Nephron progenitor cell (in vitro differentiated cells): ENCODE results near the gene CCS.

Source experiments
- DNase-seq: peaks from one replicate; pipeline ENCODE4 v3.0.0; 2021
- H3K27ac Mint-ChIP-seq: 2 replicates; pipeline ENCODE4 v1.8.0; 2021; ENCODE audit warnings: mild to moderate bottlenecking, moderate library complexity, mixed read lengths
- H3K27me3 Mint-ChIP-seq: 2 replicates; pipeline ENCODE4 v1.8.0; 2021; ENCODE audit warnings: mild to moderate bottlenecking, low read depth, mixed read lengths; ENCODE audit not compliant: poor library complexity
- H3K36me3 Mint-ChIP-seq: 2 replicates; pipeline ENCODE4 v1.8.0; 2021; ENCODE audit warnings: low read depth, mixed read lengths
- H3K4me1 Mint-ChIP-seq: 2 replicates; pipeline ENCODE4 v1.8.0; 2021; ENCODE audit warnings: mixed read lengths
- H3K4me3 Mint-ChIP-seq: 2 replicates; pipeline ENCODE4 v1.8.0; 2021; ENCODE audit warnings: mild to moderate bottlenecking, moderate library complexity, mixed read lengths
- H3K9me3 Mint-ChIP-seq: 2 replicates; pipeline ENCODE4 v1.8.0; 2021; ENCODE audit warnings: mild to moderate bottlenecking, moderate library complexity, mixed read lengths
- CTCF ChIP-seq: fragments of 200-600 bp; sonication (generic); IDR thresholded peaks from 2 replicates; pipeline ENCODE4 v1.5.0; 2021; ENCODE audit warnings: antibody characterized with exemption

Gene CCS

GRCh38 chr11:66563832-66564231 is 29.2 kb upstream of the CCS start:
- TF ChIP-seq CTCF: no peak

GRCh38 chr11:66564538-66564937 is 28.4 kb upstream of the CCS start:
- no peak for DNase-seq
- TF ChIP-seq CTCF: no peak
- Mint-ChIP-seq H3K4me1 (peaks cover 8% of the 10 kb centered on the region), H3K4me3 (no peak overlapping the region), H3K9me3 (no peaks in the 10 kb centered on the region), H3K27me3 (peaks cover 3% of the 10 kb centered on the region), H3K36me3 (peaks cover 15% of the 10 kb centered on the region), H3K27ac (no peak overlapping the region)

More at GRCh38 chr11:66563832-66564231, 29.2 kb upstream of the CCS start:
- Mint-ChIP-seq H3K27ac (no peak overlapping the region), H3K27me3 (peaks cover 3% of the 10 kb centered on the region), H3K4me1 (peaks cover 8% of the 10 kb centered on the region), H3K36me3 (peaks cover 17% of the 10 kb centered on the region), H3K9me3 (no peaks in the 10 kb centered on the region), H3K4me3 (no peak overlapping the region)
- DNase-seq: no peak

GRCh38 chr11:66564984-66565383 is 28.0 kb upstream of the CCS start:
- Mint-ChIP-seq H3K4me1 (peaks cover 11% of the 10 kb centered on the region), H3K27ac (no peak overlapping the region)
- TF ChIP-seq CTCF: no peak

GRCh38 chr11:66566221-66566620 is 26.8 kb upstream of the CCS start:
- Mint-ChIP-seq H3K36me3 (peaks cover 4% of the 10 kb centered on the region), H3K4me1 (peaks cover 22% of the 10 kb centered on the region), H3K27me3 (peaks cover 8% of the 10 kb centered on the region), H3K4me3 (no peak overlapping the region), H3K9me3 (no peaks in the 10 kb centered on the region), H3K27ac (no peak overlapping the region)
- TF ChIP-seq CTCF: no peak
- DNase-seq: no peak

More at GRCh38 chr11:66564984-66565383, 28.0 kb upstream of the CCS start:
- no peak overlapping the region for H3K4me3 Mint-ChIP-seq
- no peaks in the 10 kb centered on the region for H3K9me3 Mint-ChIP-seq
- peaks cover 3% of the 10 kb centered on the region for H3K27me3 Mint-ChIP-seq
- DNase-seq: no peak
- peaks cover 15% of the 10 kb centered on the region for H3K36me3 Mint-ChIP-seq

GRCh38 chr11:66567787-66568123 is 25.2 kb upstream of the CCS start:
- Mint-ChIP-seq H3K36me3 (no peaks in the 10 kb centered on the region), H3K4me1 (peaks cover 22% of the 10 kb centered on the region), H3K4me3 (no peak overlapping the region), H3K27ac (no peak overlapping the region), H3K27me3 (peaks cover 8% of the 10 kb centered on the region), H3K9me3 (no peaks in the 10 kb centered on the region)
- no peak for DNase-seq
- no peak for TF ChIP-seq CTCF

- Mint-ChIP-seq H3K27ac (no peak within 1 kb of the TSS), H3K27me3 (peaks cover 8% of the 10 kb centered on the region), H3K36me3 (no peaks in the 10 kb centered on the region), H3K4me3 (no peak within 1 kb of the TSS), H3K9me3 (peaks cover under 1% of the 10 kb centered on the region), H3K4me1 (peaks cover 22% of the 10 kb centered on the region)
- no peak for DNase-seq
- TF ChIP-seq CTCF: no peak
Observed at GRCh38 chr11:66568124-66568916, 24.7 kb upstream of the CCS start, which contains the start of gene CTSF. Gene CTSF (minus strand): TSS chr11:66568606. CDS start chr11:66568486, 120 bp downstream.
